ENCODE data around the gene PSMD2. TPM values are rescaled to one million over a fixed set of nuclear protein-coding genes. Genes with fewer than 3 reads are reported as not detected.

Gene PSMD2
- total RNA-seq, 1 experiment from 2014 or later: 536 TPM

DNA sequence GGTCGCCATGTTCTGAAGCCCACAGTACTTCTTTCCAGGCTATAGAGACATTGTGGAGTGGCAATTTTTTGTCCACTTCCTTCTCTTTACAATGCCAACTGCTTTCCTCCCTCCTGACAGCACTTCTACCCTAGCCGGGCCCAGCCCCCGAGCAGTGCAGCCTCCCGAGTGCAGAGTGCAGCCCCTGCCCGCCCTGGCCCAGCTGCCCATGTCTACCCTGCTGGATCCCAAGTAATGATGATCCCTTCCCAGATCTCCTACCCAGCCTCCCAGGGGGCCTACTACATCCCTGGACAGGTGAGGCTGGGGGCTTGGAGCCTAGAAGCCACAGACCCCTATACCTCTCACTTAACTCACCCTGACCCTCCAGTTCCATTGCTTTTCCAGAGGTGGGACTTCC is 18.2 kb downstream of the PSMD2 start:
- in situ Hi-C loops (cut with HindIII; ENCODE audit: low pct_unique_long_range_greater_than_20kb, low sequenced_read_pairs): no loop called here
- CTCF ChIA-PET: no interaction called here
- BruUV-seq (replicated peaks): TSS peak; percentile 59
- Histone ChIP-seq H3K4me1 (ENCODE audit: control insufficient read depth, insufficient read depth, low read length) (peaks cover 44% of the 10 kb centered on the region), H3K9me3 (ENCODE audit: control insufficient read depth, insufficient read depth, low read depth, low read length) (no peaks in the 10 kb centered on the region), H3K27ac (ENCODE audit: low read length) (peak overlapping the region; percentile 63), H3K27me3 (ENCODE audit: control insufficient read depth, insufficient read depth, low read length) (no peaks in the 10 kb centered on the region), H3K36me3 (ENCODE audit: control insufficient read depth, insufficient read depth, low read length) (peaks cover 30% of the 10 kb centered on the region), H3K4me3 (ENCODE audit: low read depth in 2 of 2, low read length in 2 of 2) (peak overlapping the region; percentile 91 to 96)
- TF ChIP-seq TCF7L2 (IDR thresholded peaks at IDR 0.05; ENCODE audit: low read depth, low read length): no peak
- DNase-seq (ENCODE audit: low read depth, low spot score): no peak
- ATAC-seq: no peak
- intact Hi-C loops (cut with micrococcal nuclease; ENCODE audit: unreplicated experiment): no loop called here
- POLR2A ChIA-PET: no interaction called here

DNA sequence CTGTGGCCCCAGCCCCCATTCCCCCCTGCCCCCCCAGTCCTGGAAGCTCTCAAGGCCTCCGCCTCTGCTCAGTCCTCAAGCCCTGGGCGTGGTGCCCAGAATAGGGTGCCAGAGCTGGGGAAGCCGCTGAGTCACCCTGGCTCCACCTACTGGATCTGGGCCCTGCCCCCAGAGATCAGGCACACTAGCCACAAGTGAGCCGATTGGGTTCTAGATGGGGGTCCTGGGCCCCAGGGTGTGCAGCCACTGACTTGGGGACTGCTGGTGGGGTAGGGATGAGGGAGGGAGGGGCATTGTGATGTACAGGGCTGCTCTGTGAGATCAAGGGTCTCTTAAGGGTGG is 21.0 kb downstream of the PSMD2 start:
- POLR2A ChIA-PET: interaction anchor here (0.6 to 0.7 kb wide), 2 partner anchors 28 to 53 kb away, joined by 4 to 8 read pairs; no protein-coding TSS in a partner anchor
- in situ Hi-C loops (cut with HindIII; ENCODE audit: low pct_unique_long_range_greater_than_20kb, low sequenced_read_pairs): no loop called here
- Histone ChIP-seq H3K4me3 (ENCODE audit: low read depth in 2 of 2, low read length in 2 of 2) (peak overlapping the region in 1 of 2 experiments; percentile 53; a peak in 2 of 4 replicates), H3K4me1 (ENCODE audit: control insufficient read depth, insufficient read depth, low read length) (peaks cover 44% of the 10 kb centered on the region), H3K27ac (ENCODE audit: low read length) (peak overlapping the region; percentile 84), H3K9me3 (ENCODE audit: control insufficient read depth, insufficient read depth, low read depth, low read length) (no peaks in the 10 kb centered on the region), H3K36me3 (ENCODE audit: control insufficient read depth, insufficient read depth, low read length) (peaks cover 55% of the 10 kb centered on the region), H3K27me3 (ENCODE audit: control insufficient read depth, insufficient read depth, low read length) (no peaks in the 10 kb centered on the region)
- BruUV-seq (replicated peaks): no TSS peak
- TF ChIP-seq, protein P1, sequence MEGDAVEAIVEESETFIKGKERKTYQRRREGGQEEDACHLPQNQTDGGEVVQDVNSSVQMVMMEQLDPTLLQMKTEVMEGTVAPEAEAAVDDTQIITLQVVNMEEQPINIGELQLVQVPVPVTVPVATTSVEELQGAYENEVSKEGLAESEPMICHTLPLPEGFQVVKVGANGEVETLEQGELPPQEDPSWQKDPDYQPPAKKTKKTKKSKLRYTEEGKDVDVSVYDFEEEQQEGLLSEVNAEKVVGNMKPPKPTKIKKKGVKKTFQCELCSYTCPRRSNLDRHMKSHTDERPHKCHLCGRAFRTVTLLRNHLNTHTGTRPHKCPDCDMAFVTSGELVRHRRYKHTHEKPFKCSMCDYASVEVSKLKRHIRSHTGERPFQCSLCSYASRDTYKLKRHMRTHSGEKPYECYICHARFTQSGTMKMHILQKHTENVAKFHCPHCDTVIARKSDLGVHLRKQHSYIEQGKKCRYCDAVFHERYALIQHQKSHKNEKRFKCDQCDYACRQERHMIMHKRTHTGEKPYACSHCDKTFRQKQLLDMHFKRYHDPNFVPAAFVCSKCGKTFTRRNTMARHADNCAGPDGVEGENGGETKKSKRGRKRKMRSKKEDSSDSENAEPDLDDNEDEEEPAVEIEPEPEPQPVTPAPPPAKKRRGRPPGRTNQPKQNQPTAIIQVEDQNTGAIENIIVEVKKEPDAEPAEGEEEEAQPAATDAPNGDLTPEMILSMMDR (IDR thresholded peaks at IDR 0.05): no peak
- TF ChIP-seq REST (IDR thresholded peaks at IDR 0.05; ENCODE audit: insufficient read depth in 1 of 2, low read depth in 2 of 2, low read length in 1 of 2) (no peak), TCF7L2 (IDR thresholded peaks at IDR 0.05; ENCODE audit: low read depth, low read length) (no peak), SIN3A (IDR thresholded peaks at IDR 0.05; ENCODE audit: borderline replicate concordance, insufficient read depth, low read depth, low read length) (no peak), POLR2AphosphoS5 (IDR thresholded peaks at IDR 0.05; ENCODE audit: low read depth, low read length) (peak; percentile 51; the same call in 1 of the 2 replicates)
- CTCF ChIA-PET: no interaction called here
- ATAC-seq (peak; percentile 89), DNase-seq (ENCODE audit: low read depth, low spot score) (peak; percentile 72)
- intact Hi-C loops (cut with micrococcal nuclease; ENCODE audit: unreplicated experiment): no loop called here

GRCh38 chr3:184321666-184322065 is 22.6 kb downstream of the PSMD2 start:
- ATAC-seq (no peak), DNase-seq (ENCODE audit: low read depth, low spot score) (no peak)
- Histone ChIP-seq H3K4me1 (ENCODE audit: control insufficient read depth, insufficient read depth, low read length) (peaks cover 41% of the 10 kb centered on the region), H3K27ac (ENCODE audit: low read length) (no peak overlapping the region; the same call in 1 of the 2 replicates), H3K9me3 (ENCODE audit: control insufficient read depth, insufficient read depth, low read depth, low read length) (no peaks in the 10 kb centered on the region), H3K4me3 (ENCODE audit: low read depth in 2 of 2, low read length in 2 of 2) (no peak overlapping the region), H3K27me3 (ENCODE audit: control insufficient read depth, insufficient read depth, low read length) (no peaks in the 10 kb centered on the region), H3K36me3 (ENCODE audit: control insufficient read depth, insufficient read depth, low read length) (peaks cover 71% of the 10 kb centered on the region)
- CTCF ChIA-PET: no interaction called here
- TF ChIP-seq POLR2AphosphoS5 (IDR thresholded peaks at IDR 0.05; ENCODE audit: low read depth, low read length) (no peak), TCF7L2 (IDR thresholded peaks at IDR 0.05; ENCODE audit: low read depth, low read length) (no peak), SIN3A (IDR thresholded peaks at IDR 0.05; ENCODE audit: borderline replicate concordance, insufficient read depth, low read depth, low read length) (no peak), REST (IDR thresholded peaks at IDR 0.05; ENCODE audit: insufficient read depth in 1 of 2, low read depth in 2 of 2, low read length in 1 of 2) (no peak)
- TF ChIP-seq, protein P1 (IDR thresholded peaks at IDR 0.05): no peak
- POLR2A ChIA-PET: no interaction called here
- in situ Hi-C loops (cut with HindIII; ENCODE audit: low pct_unique_long_range_greater_than_20kb, low sequenced_read_pairs): no loop called here
- BruUV-seq (replicated peaks): no TSS peak
- intact Hi-C loops (cut with micrococcal nuclease; ENCODE audit: unreplicated experiment): no loop called here

Measured in Panc1 (cell line).